Prostate gland (tissue), 2 donors: ENCODE results near the gene AP1S3.

Experiments
- POLR2A ChIP-seq: fragments of 450-650 bp; IDR thresholded peaks from one replicate; pipeline ENCODE4 v1.6.1; 2016; ENCODE audit warnings: antibody characterized with exemption, mild to moderate bottlenecking
- TF ChIP-seq, protein P1 (sequence below), 4 experiments: fragments of 200-600 bp in 2 of 4; fragments of 450-650 bp in 2 of 4; sonication (generic) in 2 of 4; IDR thresholded peaks; 1 replicate in 3 of 4; 2 replicates in 1 of 4; pipeline ENCODE4 v1.5.1; 2016 to 2019; ENCODE audit warnings: antibody characterized with exemption in 4 of 4, mild to moderate bottlenecking in 2 of 4, moderate library complexity in 2 of 4

GRCh38 chr2:223826995-223827394, 10.4 kb downstream of the AP1S3 start:
- TF ChIP-seq POLR2A: no peak
- TF ChIP-seq, protein P1, sequence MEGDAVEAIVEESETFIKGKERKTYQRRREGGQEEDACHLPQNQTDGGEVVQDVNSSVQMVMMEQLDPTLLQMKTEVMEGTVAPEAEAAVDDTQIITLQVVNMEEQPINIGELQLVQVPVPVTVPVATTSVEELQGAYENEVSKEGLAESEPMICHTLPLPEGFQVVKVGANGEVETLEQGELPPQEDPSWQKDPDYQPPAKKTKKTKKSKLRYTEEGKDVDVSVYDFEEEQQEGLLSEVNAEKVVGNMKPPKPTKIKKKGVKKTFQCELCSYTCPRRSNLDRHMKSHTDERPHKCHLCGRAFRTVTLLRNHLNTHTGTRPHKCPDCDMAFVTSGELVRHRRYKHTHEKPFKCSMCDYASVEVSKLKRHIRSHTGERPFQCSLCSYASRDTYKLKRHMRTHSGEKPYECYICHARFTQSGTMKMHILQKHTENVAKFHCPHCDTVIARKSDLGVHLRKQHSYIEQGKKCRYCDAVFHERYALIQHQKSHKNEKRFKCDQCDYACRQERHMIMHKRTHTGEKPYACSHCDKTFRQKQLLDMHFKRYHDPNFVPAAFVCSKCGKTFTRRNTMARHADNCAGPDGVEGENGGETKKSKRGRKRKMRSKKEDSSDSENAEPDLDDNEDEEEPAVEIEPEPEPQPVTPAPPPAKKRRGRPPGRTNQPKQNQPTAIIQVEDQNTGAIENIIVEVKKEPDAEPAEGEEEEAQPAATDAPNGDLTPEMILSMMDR (IDR thresholded peaks at IDR 0.05): no peak
